Limb (tissue), 2 donors: ENCODE results near the gene MANBA.

Experiments
- DNase-seq, 2 donors: peaks; one replicate each; pipeline ENCODE4 v3.0.0-alpha.2; 2016; ENCODE audit errors: extremely low spot score in 2 of 2

The MANBA gene

GRCh38 chr4:102598086-102598761, 162.5 kb downstream of the MANBA start:
- no peak for DNase-seq

DNA sequence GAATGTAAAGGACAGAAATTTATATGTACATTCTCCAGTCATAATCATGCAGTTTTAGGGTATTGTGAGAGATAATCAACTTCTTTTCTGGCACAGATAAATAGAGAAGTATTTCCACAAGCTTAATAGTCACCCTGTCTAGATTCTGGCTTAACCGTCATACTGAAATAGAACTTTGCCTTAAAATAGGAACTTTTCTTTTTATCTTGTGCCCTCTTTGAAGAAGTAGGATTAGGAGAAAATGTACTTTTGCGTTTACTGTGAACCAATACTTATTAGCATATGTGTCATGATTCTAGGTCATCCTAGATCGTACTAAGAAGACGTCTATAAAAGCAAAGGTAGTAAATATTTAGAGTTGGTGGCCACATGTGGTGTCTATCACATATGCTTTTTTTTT, 164.2 kb downstream of the MANBA start:
- DNase-seq, result no peak

- no peak for DNase-seq
Observed at GRCh38 chr4:102594000-102594399, 166.8 kb downstream of the MANBA start.

- no peak for DNase-seq
Observed at GRCh38 chr4:102593147-102593546, 167.6 kb downstream of the MANBA start.

- no peak for DNase-seq
Observed at GRCh38 chr4:102592256-102592655, 168.5 kb downstream of the MANBA start.

- no peak for DNase-seq
Observed at GRCh38 chr4:102589743-102590142, 171.0 kb downstream of the MANBA start.

- no peak for DNase-seq
Observed at GRCh38 chr4:102586644-102587021, 174.1 kb downstream of the MANBA start.

DNA sequence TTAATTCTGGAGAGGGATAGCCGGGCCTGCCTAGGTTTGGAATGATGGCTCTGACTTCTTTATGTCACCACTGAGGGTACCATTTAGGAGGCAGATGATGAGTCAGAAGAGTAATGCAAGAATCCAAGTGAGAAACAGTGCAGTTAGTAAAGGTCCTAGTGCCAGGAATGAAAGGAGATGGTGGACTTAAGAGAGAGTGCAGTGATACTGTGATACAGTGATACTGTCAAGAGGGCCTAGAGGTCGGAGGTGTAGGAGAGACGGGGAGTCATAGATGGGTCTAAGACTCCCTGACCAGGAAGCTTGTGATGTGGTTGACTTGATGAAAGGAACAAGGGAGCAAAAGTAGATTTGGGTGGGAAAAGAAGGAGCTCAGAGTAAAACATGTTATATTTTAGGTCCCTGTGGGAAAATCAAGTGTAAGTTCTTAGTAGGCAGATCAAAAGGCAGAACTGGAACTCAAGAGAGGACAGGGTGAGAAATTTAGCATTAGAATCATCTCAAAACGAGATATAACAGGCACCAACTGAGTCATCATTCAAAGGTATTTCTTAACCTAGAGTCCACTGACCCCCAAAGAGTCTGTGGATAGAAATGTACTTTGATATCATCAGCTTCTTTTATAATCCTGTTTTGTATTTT, 174.6 kb downstream of the MANBA start:
- DNase-seq, result no peak

GRCh38 chr4:102585329-102585728, 175.4 kb downstream of the MANBA start:
- DNase-seq, result no peak

- DNase-seq, result no peak
Observed at GRCh38 chr4:102584091-102584490, 176.7 kb downstream of the MANBA start.
